Trophoblast cell (in vitro differentiated cells and primary cell): ENCODE measurements around the gene RRP9.

Experiments
- DNase-seq, 2 donors: peaks; one replicate each; pipeline ENCODE4 v3.0.0-alpha.2; 2016
- H2AFZ ChIP-seq: 2 replicates; pipeline ENCODE4 v1.6.1; 2013; ENCODE audit warnings: low read length, moderate library complexity, mild to moderate bottlenecking; ENCODE audit not compliant: insufficient read depth, poor library complexity
- H2AK5ac ChIP-seq: 2 replicates; pipeline ENCODE4 v1.6.1; 2013; ENCODE audit warnings: mild to moderate bottlenecking, low read length
- H2BK120ac ChIP-seq: 2 replicates; pipeline ENCODE4 v1.6.1; 2013; ENCODE audit warnings: low read length, mild to moderate bottlenecking, moderate library complexity; ENCODE audit not compliant: insufficient read depth, poor library complexity
- H2BK12ac ChIP-seq: 2 replicates; pipeline ENCODE4 v1.6.1; 2013; ENCODE audit warnings: mild to moderate bottlenecking, low read length, moderate library complexity
- H2BK5ac ChIP-seq: 2 replicates; pipeline ENCODE4 v1.6.1; 2013; ENCODE audit warnings: low read length, low read depth, moderate library complexity, mild to moderate bottlenecking; ENCODE audit not compliant: poor library complexity
- H3K14ac ChIP-seq: 2 replicates; pipeline ENCODE4 v1.6.1; 2013; ENCODE audit warnings: mild to moderate bottlenecking, low read length
- H3K18ac ChIP-seq: 2 replicates; pipeline ENCODE4 v1.6.1; 2013; ENCODE audit warnings: mild to moderate bottlenecking, low read length
- H3K23ac ChIP-seq: 2 replicates; pipeline ENCODE4 v1.6.1; 2013; ENCODE audit warnings: low read length
- H3K27ac ChIP-seq: 2 replicates; pipeline ENCODE4 v1.5.1; 2013; ENCODE audit warnings: low read depth, mild to moderate bottlenecking, inconsistent platforms, low read length, moderate library complexity
- H3K27me3 ChIP-seq: 2 replicates; pipeline ENCODE4 v1.6.1; 2013; ENCODE audit warnings: inconsistent platforms, mild to moderate bottlenecking, low read length, moderate library complexity; ENCODE audit not compliant: insufficient read depth
- H3K36me3 ChIP-seq, 2 experiments: 1 replicate in 1 of 2; 2 replicates in 1 of 2; pipeline ENCODE4 v1.6.1; 2013; ENCODE audit warnings: low read length in 2 of 2, mild to moderate bottlenecking in 2 of 2, moderate library complexity in 1 of 2; ENCODE audit not compliant: insufficient read depth in 2 of 2, control insufficient read depth in 1 of 2
- H3K4ac ChIP-seq: 2 replicates; pipeline ENCODE4 v1.6.1; 2013; ENCODE audit warnings: low read depth, mild to moderate bottlenecking, low read length, moderate library complexity
- H3K4me1 ChIP-seq, 2 experiments: 1 replicate in 1 of 2; 2 replicates in 1 of 2; pipeline ENCODE4 v1.6.1; 2013; ENCODE audit warnings: low read length in 2 of 2, mild to moderate bottlenecking in 2 of 2, moderate library complexity in 1 of 2; ENCODE audit not compliant: insufficient read depth in 2 of 2, control insufficient read depth in 1 of 2
- H3K4me2 ChIP-seq: 2 replicates; pipeline ENCODE4 v1.6.1; 2013; ENCODE audit warnings: inconsistent platforms, mild to moderate bottlenecking, low read length, moderate library complexity
- H3K4me3 ChIP-seq: 2 replicates; pipeline ENCODE4 v1.5.1; 2013; ENCODE audit warnings: mild to moderate bottlenecking, low read depth, low read length, inconsistent platforms
- H3K79me1 ChIP-seq: one replicate; pipeline ENCODE4 v1.6.1; 2013; ENCODE audit warnings: low read length
- H3K79me2 ChIP-seq: 2 replicates; pipeline ENCODE4 v1.6.1; 2013; ENCODE audit warnings: low read length, mild to moderate bottlenecking; ENCODE audit not compliant: control insufficient read depth, insufficient read depth, poor library complexity
- H3K9ac ChIP-seq: 2 replicates; pipeline ENCODE4 v1.6.1; 2013; ENCODE audit warnings: mild to moderate bottlenecking, low read length
- H3K9me3 ChIP-seq: 2 replicates; pipeline ENCODE4 v1.6.1; 2013; ENCODE audit warnings: low read depth, mild to moderate bottlenecking, control low read depth, inconsistent platforms, low read length; ENCODE audit not compliant: insufficient read depth
- H4K12ac ChIP-seq: 2 replicates; pipeline ENCODE4 v1.6.1; 2013; ENCODE audit warnings: low read depth, mild to moderate bottlenecking, low read length, moderate library complexity
- H4K8ac ChIP-seq: 2 replicates; pipeline ENCODE4 v1.6.1; 2013; ENCODE audit warnings: low read depth, mild to moderate bottlenecking, low read length, moderate library complexity
- H4K91ac ChIP-seq: one replicate; pipeline ENCODE4 v1.6.1; 2013; ENCODE audit warnings: low read depth, mild to moderate bottlenecking, low read length, moderate library complexity
- WGBS: extraction: QIAGEN DNeasy Blood & Tissue Kit; methylation state at CpG from one replicate; pipeline ENCODE4 v1.1.7; 2013; ENCODE audit warnings: missing lambda C conversion rate; ENCODE audit not compliant: insufficient read length, insufficient coverage; ENCODE audit errors: extremely low coverage; 5-methylcytosine and 5-hydroxymethylcytosine counted together

The RRP9 gene

GRCh38 chr3:51983578-51984268 lies 42.0 kb upstream of the RRP9 start:
- Histone ChIP-seq H3K79me1 (peaks cover 15% of the 10 kb centered on the region), H3K9me3 (peaks cover 3% of the 10 kb centered on the region), H4K12ac (peak overlapping the region; percentile 21), H3K4ac (no peak overlapping the region), H3K23ac (no peak overlapping the region), H2BK5ac (peak overlapping the region; percentile 13), H3K4me1 (peaks cover 7 to 9% of the 10 kb centered on the region in 2 experiments), H3K18ac (peak overlapping the region; percentile 51), H3K27me3 (no peaks in the 10 kb centered on the region), H3K4me3 (peak overlapping the region; percentile 72), H3K79me2 (peaks cover 2% of the 10 kb centered on the region), H2AFZ (peak overlapping the region; percentile 46), H4K8ac (peak overlapping the region; percentile 80), H2BK120ac (peak overlapping the region; percentile 61), H3K4me2 (peak overlapping the region; percentile 58), H3K14ac (peak overlapping the region; percentile 42), H4K91ac (peak overlapping the region; percentile 58), H3K36me3 (no peaks in the 10 kb centered on the region), H3K27ac (peak overlapping the region; percentile 85), H2AK5ac (peak overlapping the region; percentile 14), H2BK12ac (peak overlapping the region; percentile 29), H3K9ac (peak overlapping the region; percentile 64)
- no peak for DNase-seq
- WGBS = no CpG with 5 or more reads among the region's 22 CpGs

GRCh38 chr3:51982838-51983577 lies 41.3 kb upstream of the RRP9 start, which contains the start of gene ACY1:
ACY1 (plus strand) TSS chr3:51983535; CDS start chr3:51984065, 530 bp downstream.
- Histone ChIP-seq H3K14ac (peak within 1 kb of the TSS; percentile 42), H3K18ac (peak within 1 kb of the TSS; percentile 51), H4K8ac (peak within 1 kb of the TSS; percentile 80), H2BK12ac (peak within 1 kb of the TSS; percentile 29), H3K36me3 (no peaks in the 10 kb centered on the region), H4K91ac (peak within 1 kb of the TSS; percentile 58), H3K4ac (no peak within 1 kb of the TSS), H3K4me1 (peaks cover 7 to 9% of the 10 kb centered on the region in 2 experiments), H3K4me2 (peak within 1 kb of the TSS; percentile 58), H4K12ac (peak within 1 kb of the TSS; percentile 21), H3K9ac (peak within 1 kb of the TSS; percentile 64), H2BK120ac (peak within 1 kb of the TSS; percentile 61), H3K27me3 (no peaks in the 10 kb centered on the region), H3K27ac (peak within 1 kb of the TSS; percentile 85), H2BK5ac (peak within 1 kb of the TSS; percentile 13), H3K4me3 (peak within 1 kb of the TSS; percentile 72), H3K79me2 (peaks cover 2% of the 10 kb centered on the region), H2AK5ac (peak within 1 kb of the TSS; percentile 14), H3K23ac (no peak within 1 kb of the TSS), H3K9me3 (peaks cover 3% of the 10 kb centered on the region), H2AFZ (peak within 1 kb of the TSS; percentile 46), H3K79me1 (peaks cover 15% of the 10 kb centered on the region)
- peak; percentile 80 to 81 for DNase-seq
- WGBS = no CpG with 5 or more reads among the region's 68 CpGs

- no peak overlapping the region for H2BK120ac ChIP-seq
- no CpG with 5 or more reads among the region's 4 CpGs for WGBS
- no peak overlapping the region for H2BK5ac ChIP-seq
Measured at GRCh38 chr3:51982352-51982837, 40.7 kb upstream of the RRP9 start.

GRCh38 chr3:51980253-51980652 lies 38.5 kb upstream of the RRP9 start:
- Histone ChIP-seq H3K36me3 (no peaks in the 10 kb centered on the region), H3K79me2 (peaks cover 2% of the 10 kb centered on the region), H3K4me2 (no peak overlapping the region), H4K91ac (no peak overlapping the region), H3K23ac (no peak overlapping the region), H2BK12ac (no peak overlapping the region), H3K4ac (no peak overlapping the region), H3K4me1 (peaks cover 10 to 15% of the 10 kb centered on the region in 2 experiments), H3K79me1 (peaks cover 15% of the 10 kb centered on the region), H3K27ac (no peak overlapping the region), H4K8ac (no peak overlapping the region), H2BK5ac (no peak overlapping the region), H4K12ac (no peak overlapping the region), H3K9ac (no peak overlapping the region), H3K18ac (no peak overlapping the region), H3K27me3 (no peaks in the 10 kb centered on the region), H3K9me3 (peaks cover 3% of the 10 kb centered on the region), H2AFZ (no peak overlapping the region), H3K4me3 (no peak overlapping the region), H3K14ac (no peak overlapping the region), H2BK120ac (no peak overlapping the region), H2AK5ac (no peak overlapping the region)
- no CpG with 5 or more reads among the region's 10 CpGs for WGBS
- no peak for DNase-seq

More at GRCh38 chr3:51982352-51982837, 40.7 kb upstream of the RRP9 start:
- no peak overlapping the region for H2BK12ac ChIP-seq
- no peak overlapping the region for H3K23ac ChIP-seq
- H2AK5ac ChIP-seq = peak overlapping the region; percentile 6
- peaks cover 15% of the 10 kb centered on the region for H3K79me1 ChIP-seq
- no peaks in the 10 kb centered on the region for H3K36me3 ChIP-seq
- peak overlapping the region; percentile 56 for H4K8ac ChIP-seq
- no peak overlapping the region for H3K18ac ChIP-seq
- H3K4me1 ChIP-seq = peaks cover 7 to 9% of the 10 kb centered on the region in 2 experiments
- peak overlapping the region; percentile 18 for H3K14ac ChIP-seq
- H3K27me3 ChIP-seq = no peaks in the 10 kb centered on the region
- H3K9ac ChIP-seq = peak overlapping the region; percentile 52
- H3K4me2 ChIP-seq = peak overlapping the region; percentile 58
- no peak overlapping the region for H3K4ac ChIP-seq
- no peak overlapping the region for H4K12ac ChIP-seq
- peak; percentile 74 to 77 for DNase-seq
- H4K91ac ChIP-seq = peak overlapping the region; percentile 29
- peak overlapping the region; percentile 24 for H2AFZ ChIP-seq
- peaks cover 3% of the 10 kb centered on the region for H3K9me3 ChIP-seq
- peak overlapping the region; percentile 85 for H3K27ac ChIP-seq
- H3K79me2 ChIP-seq = peaks cover 2% of the 10 kb centered on the region
- peak overlapping the region; percentile 72 for H3K4me3 ChIP-seq
